GM19238 (cell line): ENCODE measurements around the gene MYOF.

Source experiments
- DNase-seq: peaks from one replicate; pipeline ENCODE4 v3.0.0; 2011; ENCODE audit warnings: low spot score; ENCODE audit not compliant: insufficient read length

The MYOF gene

GRCh38 chr10:93261089-93261488 is 221.0 kb downstream of the MYOF start:
- DNase-seq, result no peak

GRCh38 chr10:93259126-93259525 is 223.0 kb downstream of the MYOF start:
- no peak for DNase-seq
